K562 (cell line): Measurements from ENCODE around the gene UBR4. TPM values are rescaled to one million over a fixed set of nuclear protein-coding genes. Genes with fewer than 3 reads are reported as not detected.

Experiments
- E2F1 ChIP-seq: sonication (generic); formaldehyde crosslinking; IDR thresholded peaks from 2 replicates; pipeline ENCODE4 v1.8.1; 2023; ENCODE audit warnings: mild to moderate bottlenecking, missing genetic modification reagents, moderate library complexity
- ETV6 ChIP-seq, 3 experiments: fragments of 150-350 bp in 1 of 3; sonication (generic) in 1 of 3; formaldehyde crosslinking in 1 of 3; IDR thresholded peaks; 2 replicates each; pipeline versions ENCODE4 v1.6.1 to v1.8.0; 2014 to 2022; ENCODE audit warnings: borderline replicate concordance in 2 of 3, low read depth in 2 of 3, antibody characterized with exemption in 1 of 3, low read length in 1 of 3, mild to moderate bottlenecking in 1 of 3, missing genetic modification reagents in 1 of 3
- GATAD2A ChIP-seq: fragments of 450-650 bp; IDR thresholded peaks from 2 replicates; pipeline ENCODE4 v1.6.1; 2017
- HMG20B ChIP-seq: fragments of 250-450 bp; sonication (Bioruptor Pico); IDR thresholded peaks from 2 replicates; pipeline ENCODE4 v1.5.0; 2021; ENCODE audit warnings: mild to moderate bottlenecking
- HMGN3 ChIP-seq: IDR thresholded peaks from 2 replicates; pipeline ENCODE4 v1.6.1; 2011; ENCODE audit warnings: borderline replicate concordance, low read depth, mild to moderate bottlenecking, mixed read lengths, low read length; ENCODE audit not compliant: insufficient read length; ENCODE audit errors: extremely low read depth
- MCM3 ChIP-seq: fragments of 450-650 bp; IDR thresholded peaks from 2 replicates; pipeline ENCODE4 v1.6.1; 2016
- NCOR1 ChIP-seq: fragments of 450-650 bp; IDR thresholded peaks from 2 replicates; pipeline ENCODE4 v1.6.1; 2016; ENCODE audit warnings: mild to moderate bottlenecking, moderate library complexity
- NKRF ChIP-seq: fragments of 450-650 bp; IDR thresholded peaks from 2 replicates; pipeline ENCODE4 v1.6.1; 2016; ENCODE audit warnings: borderline replicate concordance
- NR2C1 ChIP-seq, 2 experiments: fragments of 450-650 bp; IDR thresholded peaks; 2 replicates each; pipeline ENCODE4 v1.6.1; 2017; ENCODE audit warnings: mild to moderate bottlenecking in 2 of 2, antibody characterized with exemption in 1 of 2, inconsistent platforms in 1 of 2, missing compliant biosample characterization in 1 of 2, missing genetic modification characterization in 1 of 2
- RB1 ChIP-seq: fragments of 450-650 bp; IDR thresholded peaks from 2 replicates; pipeline ENCODE4 v1.6.1; 2017; ENCODE audit warnings: low read depth, mild to moderate bottlenecking
- TAF9B ChIP-seq: fragments of 450-650 bp; IDR thresholded peaks from 2 replicates; pipeline ENCODE4 v1.6.1; 2018; ENCODE audit warnings: mild to moderate bottlenecking; ENCODE audit not compliant: partially characterized antibody
- YBX1 ChIP-seq: fragments of 450-650 bp; IDR thresholded peaks from 2 replicates; pipeline ENCODE4 v1.7.1; 2016; ENCODE audit warnings: mild to moderate bottlenecking
- ZKSCAN8 ChIP-seq: fragments of 200-800 bp; sonication (Bioruptor generic); IDR thresholded peaks from 2 replicates; pipeline ENCODE4 v1.6.1; 2016; ENCODE audit warnings: missing genetic modification characterization, missing compliant biosample characterization
- ZNF197 ChIP-seq: fragments of 200-800 bp; sonication (Bioruptor generic); IDR thresholded peaks from 2 replicates; pipeline ENCODE4 v1.6.1; 2016; ENCODE audit warnings: low read depth, missing genetic modification characterization, missing compliant biosample characterization
- ZNF57 ChIP-seq: fragments of 450-650 bp; formaldehyde crosslinking; IDR thresholded peaks from 2 replicates; pipeline ENCODE4 v1.4.0; 2020; ENCODE audit warnings: mild to moderate bottlenecking, moderate library complexity
- ZNF696 ChIP-seq: fragments of 250-450 bp; sonication (Bioruptor Pico); conservative IDR thresholded peaks from 2 replicates; pipeline ENCODE4 v1.4.0; 2020; ENCODE audit warnings: mild to moderate bottlenecking, moderate library complexity
- polyA plus RNA-seq, 8 experiments: library from polyadenylated mRNA; depleted of rRNA in 4 of 8; stranded (reverse) in 5 of 8; unstranded in 3 of 8; fragments of >200 nt; fragmentation: Nextera tagmentation in 2 of 8; fragmentation: Illumina TruSeq in 1 of 8; extraction: Ambion mirVana in 2 of 8; extraction: Trizol in 1 of 8; gene quantifications; 2 replicates each; pipeline versions ENCODE4 v1.2.1 to v1.2.3, GENCODE V29; 2011 to 2014; ENCODE audit warnings: inconsistent platforms in 1 of 8, missing spikeins in 1 of 8
- total RNA-seq, 7 experiments: library from RNA; depleted of rRNA in 6 of 7; stranded (reverse); fragments of >200 nt in 6 of 7; fragmentation: Illumina TruSeq in 2 of 7; extraction: Trizol in 2 of 7; gene quantifications; 2 replicates each; pipeline versions ENCODE4 v1.2.1 to v1.2.3, GENCODE V29; 2011 to 2021; ENCODE audit warnings: low replicate concordance in 1 of 7
- TF ChIP-seq, protein P1 (sequence below): fragments of 250-450 bp; sonication (Bioruptor Pico); IDR thresholded peaks from 2 replicates; pipeline ENCODE4 v1.4.0; 2020; ENCODE audit warnings: borderline replicate concordance
- TF ChIP-seq, protein P2 (sequence below): fragments of 450-650 bp; formaldehyde crosslinking; IDR thresholded peaks from 2 replicates; pipeline ENCODE4 v1.4.0; 2020; ENCODE audit warnings: mild to moderate bottlenecking, moderate library complexity
- TF ChIP-seq, protein P3 (sequence below): sonication (generic); formaldehyde crosslinking; IDR thresholded peaks from 2 replicates; pipeline ENCODE4 v1.4.0; 2020; ENCODE audit warnings: mild to moderate bottlenecking, missing genetic modification reagents

UBR4 gene
- total and polyA plus RNA-seq, 9 of the 15 experiments (the other 6 are each of a cell fraction or from before 2014, with no cell fraction given) = 55.4 to 277 (median 123) TPM

DNA sequence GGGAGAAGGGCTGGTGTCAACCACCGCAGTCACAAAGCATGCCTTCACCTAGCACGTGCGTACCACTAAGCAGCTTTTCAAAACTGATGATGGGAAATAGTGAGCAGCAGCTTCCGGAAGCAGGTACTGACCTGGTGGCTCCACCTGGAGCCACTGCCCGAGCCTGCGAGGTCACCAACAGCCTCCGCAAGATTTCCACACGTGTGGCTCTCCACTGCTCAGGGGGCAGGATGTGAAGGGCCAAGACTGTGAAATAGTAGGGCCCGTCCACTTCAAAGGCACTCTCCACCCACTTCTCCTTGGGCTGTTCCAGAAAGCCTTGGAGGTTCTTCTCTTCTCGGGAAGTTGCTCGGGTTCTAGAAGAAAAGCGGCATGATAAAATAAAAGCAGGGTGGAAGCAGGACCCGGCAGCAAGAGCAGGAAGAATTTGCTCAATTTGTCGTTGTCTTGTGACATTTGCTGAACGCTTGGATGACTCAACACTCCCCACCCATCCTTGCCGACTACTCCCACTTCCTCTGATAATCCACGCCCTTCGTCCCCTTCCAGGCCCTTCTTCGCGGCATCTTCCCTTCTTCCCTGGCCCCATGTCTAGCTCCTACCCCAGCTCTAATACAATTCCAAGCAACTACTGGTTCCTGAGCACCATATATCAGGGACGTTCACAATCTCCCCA lies 128.7 kb downstream of the UBR4 start (continued):
- TF ChIP-seq, protein P1, sequence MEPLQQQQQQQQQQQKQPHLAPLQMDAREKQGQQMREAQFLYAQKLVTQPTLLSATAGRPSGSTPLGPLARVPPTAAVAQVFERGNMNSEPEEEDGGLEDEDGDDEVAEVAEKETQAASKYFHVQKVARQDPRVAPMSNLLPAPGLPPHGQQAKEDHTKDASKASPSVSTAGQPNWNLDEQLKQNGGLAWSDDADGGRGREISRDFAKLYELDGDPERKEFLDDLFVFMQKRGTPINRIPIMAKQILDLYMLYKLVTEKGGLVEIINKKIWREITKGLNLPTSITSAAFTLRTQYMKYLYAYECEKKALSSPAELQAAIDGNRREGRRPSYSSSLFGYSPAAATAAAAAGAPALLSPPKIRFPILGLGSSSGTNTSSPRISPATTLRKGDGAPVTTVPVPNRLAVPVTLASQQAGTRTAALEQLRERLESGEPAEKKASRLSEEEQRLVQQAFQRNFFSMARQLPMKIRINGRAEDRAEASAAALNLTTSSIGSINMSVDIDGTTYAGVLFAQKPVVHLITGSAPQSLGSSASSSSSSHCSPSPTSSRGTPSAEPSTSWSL (CRISPR knock-in tag) = no peak
- TF ChIP-seq GATAD2A = no peak
- 0 out of 2 replicates have a peak, but pooled peaks have one; percentile 31 for TF ChIP-seq RB1
- TF ChIP-seq TAF9B = no peak
- TF ChIP-seq ZNF197 (CRISPR knock-in tag) = no peak
- no peak for TF ChIP-seq MCM3
- TF ChIP-seq ETV6 (IDR thresholded peaks at IDR 0.05; ENCODE audit: borderline replicate concordance in 1 of 2, low read depth in 2 of 2, low read length in 1 of 2) = no peak; a peak in 1 of 4 replicates
- TF ChIP-seq ETV6 (CRISPR knock-in tag; IDR thresholded peaks at IDR 0.05; ENCODE audit: borderline replicate concordance) = no peak
- no peak for TF ChIP-seq HMG20B
- no peak for TF ChIP-seq HMGN3
- no peak for TF ChIP-seq NR2C1 (IDR thresholded peaks at IDR 0.05)
- 0 out of 2 replicates have a peak, but pooled peaks have one; percentile 42 for TF ChIP-seq NR2C1 (tag; IDR thresholded peaks at IDR 0.05)
- no peak for TF ChIP-seq NCOR1
- no peak for TF ChIP-seq ZNF696 (CRISPR knock-in tag)
- TF ChIP-seq, protein P2, sequence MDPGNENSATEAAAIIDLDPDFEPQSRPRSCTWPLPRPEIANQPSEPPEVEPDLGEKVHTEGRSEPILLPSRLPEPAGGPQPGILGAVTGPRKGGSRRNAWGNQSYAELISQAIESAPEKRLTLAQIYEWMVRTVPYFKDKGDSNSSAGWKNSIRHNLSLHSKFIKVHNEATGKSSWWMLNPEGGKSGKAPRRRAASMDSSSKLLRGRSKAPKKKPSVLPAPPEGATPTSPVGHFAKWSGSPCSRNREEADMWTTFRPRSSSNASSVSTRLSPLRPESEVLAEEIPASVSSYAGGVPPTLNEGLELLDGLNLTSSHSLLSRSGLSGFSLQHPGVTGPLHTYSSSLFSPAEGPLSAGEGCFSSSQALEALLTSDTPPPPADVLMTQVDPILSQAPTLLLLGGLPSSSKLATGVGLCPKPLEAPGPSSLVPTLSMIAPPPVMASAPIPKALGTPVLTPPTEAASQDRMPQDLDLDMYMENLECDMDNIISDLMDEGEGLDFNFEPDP (CRISPR knock-in tag) = no peak
- TF ChIP-seq E2F1 (CRISPR knock-in tag) = no peak
- TF ChIP-seq, protein P3, sequence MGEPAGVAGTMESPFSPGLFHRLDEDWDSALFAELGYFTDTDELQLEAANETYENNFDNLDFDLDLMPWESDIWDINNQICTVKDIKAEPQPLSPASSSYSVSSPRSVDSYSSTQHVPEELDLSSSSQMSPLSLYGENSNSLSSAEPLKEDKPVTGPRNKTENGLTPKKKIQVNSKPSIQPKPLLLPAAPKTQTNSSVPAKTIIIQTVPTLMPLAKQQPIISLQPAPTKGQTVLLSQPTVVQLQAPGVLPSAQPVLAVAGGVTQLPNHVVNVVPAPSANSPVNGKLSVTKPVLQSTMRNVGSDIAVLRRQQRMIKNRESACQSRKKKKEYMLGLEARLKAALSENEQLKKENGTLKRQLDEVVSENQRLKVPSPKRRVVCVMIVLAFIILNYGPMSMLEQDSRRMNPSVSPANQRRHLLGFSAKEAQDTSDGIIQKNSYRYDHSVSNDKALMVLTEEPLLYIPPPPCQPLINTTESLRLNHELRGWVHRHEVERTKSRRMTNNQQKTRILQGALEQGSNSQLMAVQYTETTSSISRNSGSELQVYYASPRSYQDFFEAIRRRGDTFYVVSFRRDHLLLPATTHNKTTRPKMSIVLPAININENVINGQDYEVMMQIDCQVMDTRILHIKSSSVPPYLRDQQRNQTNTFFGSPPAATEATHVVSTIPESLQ = no peak
- TF ChIP-seq YBX1 = no peak
- TF ChIP-seq ZKSCAN8 (CRISPR knock-in tag) = no peak; the same call in 1 of the 2 replicates
- no peak for TF ChIP-seq NKRF
- TF ChIP-seq ZNF57 = no peak
